Central memory CD8-positive, alpha-beta T cell (primary cell): ENCODE data around the gene APBB2.

Source experiments
- ATAC-seq: fragments of 150-1000 bp; cut with Tn5 transposase; replicated peaks from 2 replicates; pipeline ENCODE4 v1.10.0; 2022; ENCODE audit warnings: mild to moderate bottlenecking, moderate FRiP score, moderate number of reproducible peaks; ENCODE audit not compliant: poor library complexity, severe bottlenecking; ENCODE audit errors: extremely low read depth
- DNase-seq, 2 donors: peaks; one replicate each; pipeline ENCODE4 v3.0.0; 2021; ENCODE audit warnings: low spot score in 2 of 2
- H3K27ac Mint-ChIP-seq: one replicate; pipeline ENCODE4 v1.8.0; 2022; ENCODE audit warnings: low read depth, mild to moderate bottlenecking, moderate library complexity, mixed read lengths
- H3K27me3 Mint-ChIP-seq: one replicate; pipeline ENCODE4 v1.8.0; 2022; ENCODE audit warnings: mixed read lengths
- H3K36me3 Mint-ChIP-seq: one replicate; pipeline ENCODE4 v1.8.0; 2022; ENCODE audit warnings: mild to moderate bottlenecking, moderate library complexity, mixed read lengths; ENCODE audit not compliant: insufficient read depth
- H3K4me1 Mint-ChIP-seq: one replicate; pipeline ENCODE4 v1.8.0; 2022; ENCODE audit warnings: mixed read lengths
- H3K4me3 Mint-ChIP-seq: one replicate; pipeline ENCODE4 v1.8.0; 2022; ENCODE audit warnings: mild to moderate bottlenecking, moderate library complexity, mixed read lengths
- H3K9me3 Mint-ChIP-seq: one replicate; pipeline ENCODE4 v1.8.0; 2022; ENCODE audit warnings: mixed read lengths

The APBB2 gene

GRCh38 chr4:41044165-41044564 is 170.2 kb downstream of the APBB2 start:
- no peaks in the 10 kb centered on the region for H3K36me3 Mint-ChIP-seq
- H3K27ac Mint-ChIP-seq = no peak overlapping the region
- H3K4me3 Mint-ChIP-seq = no peak overlapping the region
- H3K27me3 Mint-ChIP-seq = no peaks in the 10 kb centered on the region
- ATAC-seq (no peak), DNase-seq (no peak)
- peaks cover 8% of the 10 kb centered on the region for H3K9me3 Mint-ChIP-seq
- H3K4me1 Mint-ChIP-seq = no peaks in the 10 kb centered on the region

DNA sequence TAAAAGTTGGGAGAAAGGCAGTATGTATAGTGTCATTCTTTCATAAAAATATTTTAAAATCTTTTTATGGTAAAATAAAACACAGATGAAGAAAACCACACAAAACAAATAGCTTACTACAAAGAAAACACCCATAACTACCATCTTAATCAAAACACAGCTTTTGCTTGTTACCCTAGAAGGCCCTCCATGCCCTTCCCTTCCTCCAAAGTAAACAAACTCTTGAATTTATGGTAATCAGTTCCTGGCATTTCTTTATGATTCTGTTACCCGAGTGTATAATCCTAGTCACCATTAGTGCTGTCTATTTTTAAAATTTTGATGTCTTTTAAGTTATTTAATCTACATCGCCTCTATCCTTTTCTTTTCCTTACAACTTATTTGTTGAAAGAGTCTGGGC is 170.9 kb downstream of the APBB2 start:
- DNase-seq (no peak), ATAC-seq (no peak)
- no peaks in the 10 kb centered on the region for H3K4me1 Mint-ChIP-seq
- no peaks in the 10 kb centered on the region for H3K36me3 Mint-ChIP-seq
- H3K27me3 Mint-ChIP-seq = no peaks in the 10 kb centered on the region
- no peak overlapping the region for H3K27ac Mint-ChIP-seq
- peaks cover 8% of the 10 kb centered on the region for H3K9me3 Mint-ChIP-seq
- no peak overlapping the region for H3K4me3 Mint-ChIP-seq

- H3K27ac Mint-ChIP-seq = no peak overlapping the region
- H3K36me3 Mint-ChIP-seq = no peaks in the 10 kb centered on the region
- ATAC-seq = no peak
Measured at GRCh38 chr4:41041551-41041950, 172.8 kb downstream of the APBB2 start.

DNA sequence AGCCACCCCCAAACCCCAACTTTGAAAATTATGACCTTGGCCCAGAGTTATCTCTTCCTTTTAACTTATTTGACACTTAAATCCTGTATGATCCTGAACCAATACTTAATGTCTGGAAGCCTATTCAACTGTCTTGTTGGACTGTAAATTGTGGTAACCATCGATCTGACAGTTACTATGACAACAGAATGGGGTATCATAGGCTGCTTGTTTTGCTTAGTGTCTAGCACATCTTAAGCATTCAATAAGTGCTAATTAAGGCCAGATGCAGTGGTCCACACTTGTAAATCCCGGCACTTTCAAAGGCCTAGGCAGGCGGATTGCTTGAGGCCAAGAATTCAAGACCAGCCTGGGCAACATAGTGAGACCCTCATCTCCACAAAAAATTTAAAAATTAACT is 175.0 kb downstream of the APBB2 start:
- Mint-ChIP-seq H3K27ac (no peak overlapping the region), H3K4me3 (no peak overlapping the region), H3K27me3 (no peaks in the 10 kb centered on the region), H3K9me3 (peaks cover under 1% of the 10 kb centered on the region), H3K4me1 (no peaks in the 10 kb centered on the region), H3K36me3 (no peaks in the 10 kb centered on the region)
- ATAC-seq (no peak), DNase-seq (no peak)

More at GRCh38 chr4:41041551-41041950, 172.8 kb downstream of the APBB2 start:
- Mint-ChIP-seq H3K27me3 (no peaks in the 10 kb centered on the region), H3K4me1 (no peaks in the 10 kb centered on the region), H3K9me3 (peaks cover 8% of the 10 kb centered on the region), H3K4me3 (no peak overlapping the region)
- DNase-seq = no peak

DNA sequence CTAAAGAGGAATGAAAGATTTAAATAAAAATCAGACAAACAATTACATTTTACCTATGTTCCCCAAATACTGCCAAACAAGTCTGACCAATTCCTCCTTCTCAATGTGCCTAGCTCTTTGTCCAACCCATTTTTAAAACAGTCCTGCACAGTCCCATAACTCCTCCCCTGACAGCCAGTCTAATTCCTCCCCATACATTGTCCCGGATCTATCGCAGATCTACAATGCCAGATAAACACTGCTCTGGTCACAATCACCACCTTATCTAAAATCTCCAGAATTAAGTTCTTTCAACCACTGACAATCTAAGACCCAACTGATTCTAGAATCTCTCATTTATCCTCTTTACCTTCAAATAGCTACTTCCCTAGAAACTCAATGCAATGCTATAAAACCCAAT is 176.0 kb downstream of the APBB2 start:
- Mint-ChIP-seq H3K9me3 (no peaks in the 10 kb centered on the region), H3K4me1 (no peaks in the 10 kb centered on the region)
- ATAC-seq = no peak

DNA sequence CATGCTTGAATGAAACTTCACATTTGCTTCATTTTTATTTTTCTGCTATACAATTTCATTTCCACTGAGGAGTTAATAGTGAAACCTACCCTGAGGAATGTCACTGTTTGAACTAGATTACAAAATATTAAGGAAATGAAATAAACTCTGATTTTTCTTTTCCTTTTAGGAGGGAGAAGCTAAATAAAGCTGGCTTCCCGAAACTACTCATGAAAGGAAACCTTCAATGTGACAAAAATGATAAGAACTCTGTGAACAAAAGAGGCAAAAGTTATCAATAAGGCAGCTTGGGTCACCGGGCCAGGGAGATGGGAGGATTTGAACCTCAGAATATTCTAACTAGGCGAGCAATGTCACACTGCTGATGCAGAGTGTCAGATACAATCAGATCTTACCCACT is 185.2 kb downstream of the APBB2 start:
- DNase-seq = no peak
- Mint-ChIP-seq H3K4me1 (no peaks in the 10 kb centered on the region), H3K27me3 (no peaks in the 10 kb centered on the region), H3K4me3 (no peak overlapping the region), H3K9me3 (peaks cover 39% of the 10 kb centered on the region), H3K27ac (no peak overlapping the region), H3K36me3 (no peaks in the 10 kb centered on the region)
- no peak for ATAC-seq

More for the DNA sequence above, 176.0 kb downstream of the APBB2 start:
- Mint-ChIP-seq H3K4me3 (no peak overlapping the region), H3K27ac (no peak overlapping the region), H3K36me3 (no peaks in the 10 kb centered on the region), H3K27me3 (no peaks in the 10 kb centered on the region)
- no peak for DNase-seq

DNA sequence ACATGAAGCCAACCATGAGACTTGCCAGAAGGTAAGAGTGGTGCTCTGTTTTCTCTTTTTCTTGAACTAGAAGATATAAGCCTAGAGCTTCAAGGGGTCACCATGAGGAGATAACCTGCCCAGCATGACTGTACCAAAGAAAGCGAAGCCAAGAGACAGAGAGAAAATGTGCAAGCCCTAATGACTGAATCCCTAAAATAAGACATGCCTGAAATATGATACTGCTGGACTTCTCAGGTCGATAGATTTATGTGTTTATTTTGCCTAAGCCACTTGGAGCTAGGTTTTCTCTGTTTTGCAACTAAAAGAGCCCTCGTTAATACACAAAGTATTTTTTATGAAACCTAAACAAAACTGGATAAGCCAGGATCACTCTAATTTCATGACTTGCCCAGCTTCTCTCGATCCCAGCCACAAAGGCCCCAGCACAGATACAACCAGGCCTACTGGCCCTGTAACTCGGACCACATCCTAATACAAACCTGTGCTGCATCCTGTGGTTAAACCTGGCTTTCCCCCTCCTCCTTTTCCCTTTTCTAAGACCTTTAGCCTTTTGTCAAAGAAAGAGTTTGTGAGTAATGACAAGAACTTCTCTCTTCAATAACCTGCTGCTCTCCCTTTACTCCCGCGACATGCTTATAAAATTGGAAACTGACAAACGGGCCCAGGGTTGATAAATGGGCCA is 185.8 kb downstream of the APBB2 start:
- ATAC-seq (no peak), DNase-seq (no peak)
- H3K27me3 Mint-ChIP-seq = no peaks in the 10 kb centered on the region
- no peak overlapping the region for H3K27ac Mint-ChIP-seq
- no peaks in the 10 kb centered on the region for H3K36me3 Mint-ChIP-seq
- no peaks in the 10 kb centered on the region for H3K4me1 Mint-ChIP-seq
- H3K9me3 Mint-ChIP-seq = peaks cover 40% of the 10 kb centered on the region
- no peak overlapping the region for H3K4me3 Mint-ChIP-seq

GRCh38 chr4:41026971-41027370 is 187.4 kb downstream of the APBB2 start:
- Mint-ChIP-seq H3K9me3 (peaks cover 46% of the 10 kb centered on the region), H3K27me3 (no peaks in the 10 kb centered on the region), H3K27ac (no peak overlapping the region), H3K4me3 (no peak overlapping the region), H3K4me1 (no peaks in the 10 kb centered on the region), H3K36me3 (no peaks in the 10 kb centered on the region)
- DNase-seq = no peak
- no peak for ATAC-seq

DNA sequence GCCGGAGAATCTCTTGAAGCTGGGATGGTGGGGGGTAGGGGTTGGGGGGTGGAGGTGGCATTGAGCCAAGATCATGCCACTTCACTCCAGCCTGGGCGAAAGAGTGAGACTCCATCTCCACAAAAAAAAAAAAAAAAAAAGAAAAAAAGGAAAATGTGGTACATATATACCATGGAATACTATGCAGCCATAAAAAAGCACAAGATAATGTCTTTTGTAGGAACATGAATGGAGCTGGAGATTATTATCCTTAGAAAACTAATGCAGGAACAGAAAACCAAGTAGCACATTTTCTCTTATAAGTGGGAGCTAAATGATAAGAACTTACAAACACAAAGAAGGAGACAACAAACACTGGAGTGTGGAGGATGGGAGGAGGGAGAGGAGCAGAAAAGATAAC is 188.5 kb downstream of the APBB2 start:
- ATAC-seq = no peak
- no peak overlapping the region for H3K27ac Mint-ChIP-seq
- no peaks in the 10 kb centered on the region for H3K36me3 Mint-ChIP-seq
- H3K27me3 Mint-ChIP-seq = no peaks in the 10 kb centered on the region
- H3K9me3 Mint-ChIP-seq = peaks cover 46% of the 10 kb centered on the region
- no peak overlapping the region for H3K4me3 Mint-ChIP-seq
- DNase-seq = no peak
- no peaks in the 10 kb centered on the region for H3K4me1 Mint-ChIP-seq

- H3K4me1 Mint-ChIP-seq = no peaks in the 10 kb centered on the region
- H3K4me3 Mint-ChIP-seq = no peak overlapping the region
- no peak overlapping the region for H3K27ac Mint-ChIP-seq
- DNase-seq = no peak
- no peaks in the 10 kb centered on the region for H3K36me3 Mint-ChIP-seq
- no peaks in the 10 kb centered on the region for H3K27me3 Mint-ChIP-seq
- H3K9me3 Mint-ChIP-seq = peaks cover 46% of the 10 kb centered on the region
- no peak for ATAC-seq
Measured at GRCh38 chr4:41024556-41025491, 189.5 kb downstream of the APBB2 start.

- Mint-ChIP-seq H3K27ac (no peak overlapping the region), H3K27me3 (no peaks in the 10 kb centered on the region), H3K4me3 (no peak overlapping the region), H3K36me3 (no peaks in the 10 kb centered on the region), H3K4me1 (no peaks in the 10 kb centered on the region), H3K9me3 (peaks cover 33% of the 10 kb centered on the region)
- DNase-seq (no peak), ATAC-seq (no peak)
Measured at GRCh38 chr4:41022116-41022515, 192.2 kb downstream of the APBB2 start.

GRCh38 chr4:41015016-41015675 is 199.2 kb downstream of the APBB2 start:
- no peak for ATAC-seq
- Mint-ChIP-seq H3K4me3 (no peak overlapping the region), H3K36me3 (no peaks in the 10 kb centered on the region), H3K27me3 (no peaks in the 10 kb centered on the region), H3K9me3 (no peaks in the 10 kb centered on the region), H3K27ac (no peak overlapping the region), H3K4me1 (no peaks in the 10 kb centered on the region)
- no peak for DNase-seq
